Activated naive CD4-positive, alpha-beta T cell treated with anti-CD3 and anti-CD28 coated beads, Interleukin-2, amount 10 ng/mL, durations not matched to agents 7 days and 5 days (primary cell): Measurements from ENCODE around the gene TUT1.

Experiments
- CTCF ChIA-PET: fragments of 350-600 bp; sonication (Branson Sonifier 250); formaldehyde crosslinking; loops from one replicate; lab custom pipeline; 2021; ENCODE audit warnings: antibody characterized with exemption; lab: Charles Lee
- DNase-seq: peaks from one replicate; pipeline ENCODE4 v3.0.0-alpha.2; 2020
- H3K27ac Mint-ChIP-seq: one replicate; pipeline ENCODE4 v1.8.0; 2021; ENCODE audit warnings: mild to moderate bottlenecking, moderate library complexity, mixed read lengths
- H3K27me3 Mint-ChIP-seq: one replicate; pipeline ENCODE4 v1.8.0; 2021; ENCODE audit warnings: mild to moderate bottlenecking, mixed read lengths
- H3K36me3 Mint-ChIP-seq: one replicate; pipeline ENCODE4 v1.8.0; 2021; ENCODE audit warnings: mixed read lengths
- H3K4me1 Mint-ChIP-seq: one replicate; pipeline ENCODE4 v1.8.0; 2021; ENCODE audit warnings: mixed read lengths
- H3K4me3 Mint-ChIP-seq: one replicate; pipeline ENCODE4 v1.8.0; 2021; ENCODE audit warnings: mild to moderate bottlenecking, moderate library complexity, mixed read lengths
- H3K9me3 Mint-ChIP-seq: one replicate; pipeline ENCODE4 v1.8.0; 2021; ENCODE audit warnings: mixed read lengths

TUT1 gene

DNA sequence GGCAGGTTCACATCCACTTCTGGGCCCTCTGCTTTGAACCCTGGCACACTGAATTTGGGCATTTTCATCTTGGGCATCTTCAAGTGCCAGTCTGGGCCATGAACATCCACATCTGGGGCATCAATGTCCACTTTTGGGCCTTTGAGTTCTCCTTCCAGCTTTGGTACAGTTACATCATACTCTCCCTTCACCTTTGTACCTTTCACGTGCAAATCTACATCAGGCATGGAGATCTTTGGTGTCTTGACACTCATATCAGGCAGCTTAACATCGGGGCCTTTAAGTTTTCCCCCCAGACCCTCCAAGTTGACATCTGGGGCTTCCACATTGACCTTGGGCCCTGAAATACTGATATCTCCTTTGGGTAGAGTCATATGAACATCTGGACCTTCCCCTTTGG lies 59.2 kb downstream of the TUT1 start:
- Mint-ChIP-seq H3K27me3 (no peaks in the 10 kb centered on the region), H3K4me3 (no peak overlapping the region), H3K27ac (no peak overlapping the region), H3K9me3 (no peaks in the 10 kb centered on the region), H3K36me3 (peaks cover 55% of the 10 kb centered on the region), H3K4me1 (no peaks in the 10 kb centered on the region)
- CTCF ChIA-PET, result interaction anchor here (1.3 kb wide), 1 partner anchor 8 kb away, joined by 3 read pairs; no protein-coding TSS in a partner anchor
- DNase-seq, result no peak
